MCF 10A (cell line): Measurements from ENCODE around the gene MLXIPL. TPM values are rescaled to one million over a fixed set of nuclear protein-coding genes. Genes with fewer than 3 reads are reported as not detected.
A peak's percentile ranks its signal among the peaks of the same experiment; 100 is the strongest.
"Not testable (repeated sequence)": the region's sequence is repeated elsewhere in the genome, so short reads cannot be mapped to it uniquely, and the experiment has no call there.

Source experiments
- BruUV-seq: library from RNA; stranded (reverse); fragments of 400-500 nt; replicated peaks from 2 replicates; lab custom pipeline; 2021; lab: Mats Ljungman, UMichigan
- CTCF ChIA-PET: fragments of 300-600 bp; sonication (Branson Sonifier 250); formaldehyde crosslinking; extraction: SDS; loops from one replicate; lab custom pipeline; 2021; ENCODE audit warnings: antibody characterized with exemption, inconsistent platforms; lab: Yijun Ruan, JAX
- POLR2A ChIA-PET: fragments of 300-600, 350-650 bp; sonication (Branson Sonifier 250); formaldehyde crosslinking; extraction: SDS; loops from one replicate; lab custom pipeline; 2020; ENCODE audit warnings: antibody characterized with exemption, inconsistent platforms; lab: Yijun Ruan, JAX
- DNase-seq: peaks from one replicate; pipeline ENCODE4 v3.0.0-alpha.2; 2018; ENCODE audit not compliant: unreplicated experiment
- H3K27ac Mint-ChIP-seq: one replicate; pipeline ENCODE4 v1.8.0; 2022; ENCODE audit warnings: mild to moderate bottlenecking, low read depth, mixed read lengths; ENCODE audit not compliant: unreplicated experiment
- H3K27me3 Mint-ChIP-seq: one replicate; pipeline ENCODE4 v1.8.0; 2022; ENCODE audit warnings: mixed read lengths; ENCODE audit not compliant: insufficient read depth, unreplicated experiment
- H3K36me3 Mint-ChIP-seq: one replicate; pipeline ENCODE4 v1.8.0; 2022; ENCODE audit warnings: mild to moderate bottlenecking, moderate library complexity, mixed read lengths; ENCODE audit not compliant: insufficient read depth, unreplicated experiment
- H3K4me1 Mint-ChIP-seq: one replicate; pipeline ENCODE4 v1.8.0; 2022; ENCODE audit warnings: mixed read lengths; ENCODE audit not compliant: insufficient read depth, unreplicated experiment
- H3K4me3 Mint-ChIP-seq: one replicate; pipeline ENCODE4 v1.8.0; 2022; ENCODE audit warnings: mild to moderate bottlenecking, moderate library complexity, mixed read lengths; ENCODE audit not compliant: unreplicated experiment
- H3K9me3 Mint-ChIP-seq: one replicate; pipeline ENCODE4 v1.8.0; 2022; ENCODE audit warnings: mixed read lengths; ENCODE audit not compliant: unreplicated experiment
- intact Hi-C: fragments of 100-400 bp; cut with micrococcal nuclease; formaldehyde crosslinking; loops from 2 replicates; pipeline ENCODE4 v1.14.1; 2022
- total RNA-seq: library from RNA; stranded (reverse); gene quantifications from 2 replicates; pipeline ENCODE4 v1.2.3, GENCODE V29; 2022
- TF ChIP-seq, protein P1 (sequence below): fragments of 200-600 bp; IDR thresholded peaks from one replicate; pipeline ENCODE4 v1.8.0; 2022; ENCODE audit warnings: antibody characterized with exemption, mild to moderate bottlenecking; ENCODE audit not compliant: unreplicated experiment

The MLXIPL gene
- total RNA-seq, 1 experiment from 2014 or later, result not detected

DNA sequence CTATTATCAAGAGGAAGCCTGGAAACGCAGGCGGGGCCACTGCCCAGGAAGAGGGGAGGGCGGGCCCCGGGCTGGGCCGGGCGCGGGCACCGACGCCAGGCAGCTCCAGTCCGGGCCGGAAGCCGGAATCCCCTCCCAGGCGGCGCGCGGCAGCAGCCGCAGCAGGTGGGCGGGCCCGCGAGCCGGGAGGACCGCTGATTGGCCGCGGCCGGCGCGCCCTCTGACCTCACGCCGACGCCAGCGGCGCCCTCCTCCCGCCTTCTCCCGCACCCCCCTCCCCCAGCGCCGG lies 67.3 kb downstream of the MLXIPL start:
- Mint-ChIP-seq H3K36me3 (peaks cover 22% of the 10 kb centered on the region), H3K27me3 (no peaks in the 10 kb centered on the region), H3K4me3 (peak overlapping the region; percentile 75), H3K4me1 (peaks cover 31% of the 10 kb centered on the region), H3K27ac (peak overlapping the region; percentile 95), H3K9me3 (no peaks in the 10 kb centered on the region)
- POLR2A ChIA-PET, result interaction anchor here (0.9 to 3.4 kb wide), 10 partner anchors 10 to 168 kb away, joined by 3 to 57 read pairs (median 4); partner anchors contain the start of genes BAZ1B and TBL2
- peak; percentile 91 for DNase-seq
- no TSS peak for BruUV-seq
- TF ChIP-seq, protein P1, sequence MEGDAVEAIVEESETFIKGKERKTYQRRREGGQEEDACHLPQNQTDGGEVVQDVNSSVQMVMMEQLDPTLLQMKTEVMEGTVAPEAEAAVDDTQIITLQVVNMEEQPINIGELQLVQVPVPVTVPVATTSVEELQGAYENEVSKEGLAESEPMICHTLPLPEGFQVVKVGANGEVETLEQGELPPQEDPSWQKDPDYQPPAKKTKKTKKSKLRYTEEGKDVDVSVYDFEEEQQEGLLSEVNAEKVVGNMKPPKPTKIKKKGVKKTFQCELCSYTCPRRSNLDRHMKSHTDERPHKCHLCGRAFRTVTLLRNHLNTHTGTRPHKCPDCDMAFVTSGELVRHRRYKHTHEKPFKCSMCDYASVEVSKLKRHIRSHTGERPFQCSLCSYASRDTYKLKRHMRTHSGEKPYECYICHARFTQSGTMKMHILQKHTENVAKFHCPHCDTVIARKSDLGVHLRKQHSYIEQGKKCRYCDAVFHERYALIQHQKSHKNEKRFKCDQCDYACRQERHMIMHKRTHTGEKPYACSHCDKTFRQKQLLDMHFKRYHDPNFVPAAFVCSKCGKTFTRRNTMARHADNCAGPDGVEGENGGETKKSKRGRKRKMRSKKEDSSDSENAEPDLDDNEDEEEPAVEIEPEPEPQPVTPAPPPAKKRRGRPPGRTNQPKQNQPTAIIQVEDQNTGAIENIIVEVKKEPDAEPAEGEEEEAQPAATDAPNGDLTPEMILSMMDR, result no peak
- intact Hi-C loops, result no loop called here
- CTCF ChIA-PET, result interaction anchor here (0.8 kb wide), 1 partner anchor 50 kb away, joined by 3 read pairs; no protein-coding TSS in a partner anchor

DNA sequence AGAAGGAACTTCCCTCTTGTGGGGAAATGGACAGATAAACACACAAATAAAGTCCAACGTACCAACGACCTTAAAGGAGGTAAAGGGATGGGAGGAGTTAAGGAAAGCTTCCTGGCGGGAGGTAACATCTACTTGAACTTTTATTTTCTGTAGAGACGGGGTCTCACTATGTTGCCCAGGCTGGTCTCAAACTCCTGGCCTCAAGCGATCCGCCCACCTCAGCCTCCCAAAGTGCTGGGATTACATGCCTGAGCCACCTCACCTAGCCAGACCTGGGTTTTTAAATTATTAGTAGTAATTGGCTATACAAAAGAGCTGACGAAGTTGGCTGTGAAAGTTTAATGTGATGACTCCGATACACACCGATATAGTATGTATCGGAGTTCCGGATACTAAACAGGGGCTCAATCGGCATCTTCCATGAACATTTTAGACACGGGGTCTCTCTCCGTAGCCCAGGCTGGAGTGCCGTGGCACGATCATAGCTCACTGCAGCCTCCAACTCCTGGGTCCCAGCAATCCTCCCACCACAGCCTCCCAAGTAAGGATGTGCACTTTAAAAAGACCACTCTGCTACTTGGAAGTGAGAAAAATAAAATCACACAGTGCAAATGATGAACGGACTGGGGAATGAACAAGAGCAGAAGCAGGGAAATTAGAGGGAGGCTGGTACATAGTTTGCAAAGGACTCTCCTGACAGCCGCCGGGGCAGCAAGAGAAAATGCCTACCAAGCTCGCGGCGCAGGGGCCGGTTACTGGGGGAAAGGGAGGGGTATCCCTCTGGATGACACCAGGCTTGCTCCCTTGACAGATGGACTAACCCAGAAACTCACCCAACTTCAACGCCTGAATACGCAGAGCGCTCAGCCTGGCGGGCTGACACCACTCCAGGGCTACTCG lies 67.9 kb downstream of the MLXIPL start:
- ChIA-PET POLR2A (interaction anchor here (0.6 to 3.4 kb wide), 12 partner anchors 9 to 271 kb away, joined by 3 to 57 read pairs (median 4); partner anchors contain the start of genes BAZ1B and TBL2), CTCF (interaction anchor here (0.8 to 1.1 kb wide), 2 partner anchors 51 to 169 kb away, joined by 3 to 5 read pairs; no protein-coding TSS in a partner anchor)
- peaks cover 28% of the 10 kb centered on the region for H3K36me3 Mint-ChIP-seq
- H3K4me3 Mint-ChIP-seq, result peak overlapping the region; percentile 75
- TF ChIP-seq, protein P1, result no peak
- TSS peak; percentile 45 for BruUV-seq
- DNase-seq, result no peak
- peak overlapping the region; percentile 95 for H3K27ac Mint-ChIP-seq
- no peaks in the 10 kb centered on the region for H3K27me3 Mint-ChIP-seq
- intact Hi-C loops, result loop anchor here (1.0 kb wide), 1 partner anchor 35 kb away; no protein-coding TSS in a partner anchor
- peaks cover 31% of the 10 kb centered on the region for H3K4me1 Mint-ChIP-seq
- H3K9me3 Mint-ChIP-seq, result no peaks in the 10 kb centered on the region

DNA sequence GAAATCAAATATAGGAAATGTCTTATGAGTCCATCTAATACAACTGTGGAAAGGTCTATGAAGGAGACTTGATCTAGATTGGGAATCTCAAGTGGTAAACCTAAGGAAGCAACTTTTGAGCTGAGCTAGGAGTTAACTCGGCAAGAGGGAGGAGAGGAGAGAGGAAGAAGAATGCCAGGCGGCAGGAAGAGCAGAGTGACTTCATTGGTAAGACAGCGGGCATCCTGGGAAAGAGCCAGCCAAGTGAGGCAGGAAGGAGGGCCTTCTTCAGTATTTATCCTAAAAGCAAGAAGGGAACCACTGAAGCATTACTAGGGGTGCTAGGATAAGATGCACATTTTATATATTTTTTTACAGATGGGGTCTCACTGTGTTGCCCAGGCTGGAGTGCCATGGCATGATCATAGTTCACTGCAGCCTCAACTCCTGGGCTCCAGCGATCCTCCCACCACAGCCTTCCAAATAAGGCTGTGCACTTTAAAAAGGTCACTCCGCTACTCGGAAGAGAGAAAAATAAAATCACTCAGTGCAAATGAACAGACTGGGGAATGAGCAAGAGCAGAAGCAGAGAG lies 68.8 kb downstream of the MLXIPL start:
- BruUV-seq, result no TSS peak
- intact Hi-C loops, result no loop called here
- H3K27ac Mint-ChIP-seq, result peak overlapping the region; percentile 95
- H3K4me3 Mint-ChIP-seq, result peak overlapping the region; percentile 75
- TF ChIP-seq, protein P1, result no peak
- peaks cover 33% of the 10 kb centered on the region for H3K36me3 Mint-ChIP-seq
- peaks cover 27% of the 10 kb centered on the region for H3K4me1 Mint-ChIP-seq
- ChIA-PET CTCF (interaction anchor here (1.1 to 1.5 kb wide), 2 partner anchors 36 to 170 kb away, joined by 3 to 5 read pairs; no protein-coding TSS in a partner anchor), POLR2A (interaction anchor here (0.6 to 3.4 kb wide), 5 partner anchors 13 to 271 kb away, joined by 3 to 57 read pairs (median 10); partner anchors contain the start of genes BAZ1B and TBL2)
- no peak for DNase-seq
- H3K9me3 Mint-ChIP-seq, result no peaks in the 10 kb centered on the region
- no peaks in the 10 kb centered on the region for H3K27me3 Mint-ChIP-seq

DNA sequence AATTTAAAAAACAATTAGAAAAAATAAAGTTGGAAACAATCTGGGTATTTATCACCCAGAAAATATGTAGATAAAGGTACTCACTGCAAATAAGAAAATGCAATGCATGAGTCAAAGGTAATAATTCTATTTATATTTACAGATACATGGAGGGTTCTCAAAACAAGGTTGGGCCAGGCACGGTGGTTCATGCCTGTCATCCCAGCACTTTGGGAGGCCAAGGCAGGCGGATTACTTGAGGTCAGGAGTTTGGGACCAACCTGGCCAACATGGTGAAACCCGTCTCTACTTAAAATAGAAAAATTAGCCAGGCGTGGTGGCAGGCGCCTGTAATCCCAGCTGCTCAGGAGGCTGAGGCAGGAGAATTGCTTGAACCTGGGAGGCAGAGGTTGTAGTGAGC lies 74.2 kb downstream of the MLXIPL start:
- CTCF ChIA-PET, H3K27me3 Mint-ChIP-seq, intact Hi-C loops, H3K9me3 Mint-ChIP-seq, H3K4me1 Mint-ChIP-seq, DNase-seq, BruUV-seq, H3K4me3 Mint-ChIP-seq, H3K27ac Mint-ChIP-seq: not testable (repeated sequence)
- H3K36me3 Mint-ChIP-seq, result peaks cover 71% of the 10 kb centered on the region
- POLR2A ChIA-PET, result interaction anchor here (1.2 to 1.5 kb wide), 3 partner anchors 10 to 28 kb away, joined by 3 to 6 read pairs (median 3); partner anchors contain the start of gene BAZ1B
